ENCODE results near the gene SECISBP2.
A peak's percentile ranks its signal among the peaks of the same experiment; 100 is the strongest.
"Not testable (repeated sequence)": the region's sequence is repeated elsewhere in the genome, so short reads cannot be mapped to it uniquely, and the experiment has no call there.

Gene SECISBP2

DNA sequence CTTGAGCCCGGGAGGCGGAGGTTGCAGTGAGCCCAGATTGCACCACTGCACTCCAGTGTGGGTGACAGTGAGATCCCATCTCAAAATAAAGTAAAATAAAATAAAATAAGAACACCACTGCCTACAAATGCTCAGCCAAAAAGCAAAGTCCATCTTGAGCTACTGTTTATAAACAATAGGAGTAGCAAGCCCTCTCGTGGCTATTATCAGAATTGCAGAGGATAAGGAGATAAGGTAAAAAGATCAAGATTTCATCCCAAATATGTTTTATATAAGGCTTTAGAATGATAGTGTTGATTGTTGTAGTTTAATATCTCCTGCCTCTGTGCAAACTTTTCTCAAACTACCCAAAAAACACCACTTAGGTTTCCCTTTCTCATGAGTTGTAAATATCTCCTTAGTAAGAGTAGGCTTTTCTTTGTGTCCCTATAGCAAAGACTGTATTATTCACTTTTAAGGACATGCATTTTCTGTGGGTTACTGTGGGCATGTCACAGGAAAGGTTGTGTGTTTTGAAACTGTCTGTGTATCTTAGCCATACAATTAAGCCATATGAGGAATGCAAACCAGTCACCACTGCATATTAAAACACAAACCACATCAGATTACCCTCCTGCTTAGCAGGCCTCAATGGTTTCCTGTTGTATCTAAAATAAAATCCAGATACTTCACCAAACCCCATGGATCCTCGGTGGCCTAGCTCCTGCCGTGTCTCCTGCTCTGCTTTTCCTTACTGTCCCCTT, 39.1 kb upstream of the SECISBP2 start:
- H3K79me2 ChIP-seq (ENCODE audit: control insufficient read depth, insufficient read depth, low read length, poor library complexity): no peaks in the 10 kb centered on the region
- H3K9ac ChIP-seq (ENCODE audit: low read length): no peak overlapping the region

DNA sequence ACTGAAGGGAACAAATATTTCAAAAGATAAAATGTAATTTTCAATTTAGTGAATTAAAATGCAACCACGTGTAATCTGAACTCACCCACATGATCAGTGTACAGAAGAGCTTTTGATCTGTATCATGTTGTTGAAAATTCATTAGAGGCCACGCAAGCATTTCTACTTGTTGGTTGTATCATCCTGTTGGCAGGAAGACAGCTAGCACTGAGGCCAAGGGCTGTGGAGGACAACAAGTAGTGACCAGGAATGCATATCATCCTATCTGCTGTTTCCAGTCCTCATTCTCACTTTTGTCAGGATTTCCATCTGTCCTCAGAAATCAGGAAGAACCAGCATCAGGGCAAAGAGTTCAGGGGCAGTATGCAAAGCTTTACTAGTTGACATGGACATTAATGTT, 37.2 kb upstream of the SECISBP2 start:
- no peaks in the 10 kb centered on the region for H3K79me2 ChIP-seq (ENCODE audit: control insufficient read depth, insufficient read depth, low read length, poor library complexity)
- H3K4ac ChIP-seq (ENCODE audit: low read depth, low read length): no peak overlapping the region
- no peaks in the 10 kb centered on the region for H3K27me3 ChIP-seq (ENCODE audit: insufficient read depth, low read length)
- no CpG with 5 or more reads among the region's 2 CpGs for WGBS (ENCODE audit: extremely low coverage, insufficient coverage, insufficient read length)
- no peak overlapping the region for H2AFZ ChIP-seq (ENCODE audit: insufficient read depth, low read length, poor library complexity)
- no peak overlapping the region for H3K4me3 ChIP-seq (ENCODE audit: low read depth, low read length)
- H3K18ac ChIP-seq (ENCODE audit: low read length): no peak overlapping the region
- H2AK5ac ChIP-seq (ENCODE audit: low read length): no peak overlapping the region
- no peaks in the 10 kb centered on the region for H3K79me1 ChIP-seq (ENCODE audit: low read length)
- no peak overlapping the region for H4K91ac ChIP-seq (ENCODE audit: low read depth, low read length)
- H3K9ac ChIP-seq (ENCODE audit: low read length): no peak overlapping the region
- no peak overlapping the region for H3K23ac ChIP-seq (ENCODE audit: low read length)
- no peak overlapping the region for H4K12ac ChIP-seq (ENCODE audit: low read depth, low read length)
- H2BK12ac ChIP-seq (ENCODE audit: low read length): no peak overlapping the region
- H3K4me2 ChIP-seq (ENCODE audit: low read length): no peak overlapping the region
- H3K4me1 ChIP-seq (ENCODE audit: control insufficient read depth in 1 of 2, insufficient read depth in 2 of 2, low read length in 2 of 2): no peaks in the 10 kb centered on the region
- H2BK120ac ChIP-seq (ENCODE audit: insufficient read depth, low read length, poor library complexity): no peak overlapping the region
- H3K36me3 ChIP-seq (ENCODE audit: control insufficient read depth in 1 of 2, insufficient read depth in 2 of 2, low read length in 2 of 2): no peaks in the 10 kb centered on the region
- no peak overlapping the region for H3K14ac ChIP-seq (ENCODE audit: low read length)
- no peak overlapping the region for H3K27ac ChIP-seq (ENCODE audit: low read depth, low read length)
- H2BK5ac ChIP-seq (ENCODE audit: low read depth, low read length, poor library complexity): no peak overlapping the region
- H3K9me3 ChIP-seq (ENCODE audit: insufficient read depth, low read depth, low read length): peaks cover under 1% of the 10 kb centered on the region
- peak in 1 of 2 donors; percentile 3 for DNase-seq
- H4K8ac ChIP-seq (ENCODE audit: low read depth, low read length): no peak overlapping the region

More for the DNA sequence above, 39.1 kb upstream of the SECISBP2 start:
- Histone ChIP-seq H3K4me1 (ENCODE audit: control insufficient read depth in 1 of 2, insufficient read depth in 2 of 2, low read length in 2 of 2) (no peaks in the 10 kb centered on the region), H2BK120ac (ENCODE audit: insufficient read depth, low read length, poor library complexity) (no peak overlapping the region), H3K23ac (ENCODE audit: low read length) (no peak overlapping the region), H3K9me3 (ENCODE audit: insufficient read depth, low read depth, low read length) (peaks cover 7% of the 10 kb centered on the region), H2AFZ (ENCODE audit: insufficient read depth, low read length, poor library complexity) (no peak overlapping the region), H3K4ac (ENCODE audit: low read depth, low read length) (no peak overlapping the region), H3K27ac (ENCODE audit: low read depth, low read length) (no peak overlapping the region), H2AK5ac (ENCODE audit: low read length) (no peak overlapping the region), H4K12ac (ENCODE audit: low read depth, low read length) (no peak overlapping the region), H4K8ac (ENCODE audit: low read depth, low read length) (no peak overlapping the region), H2BK12ac (ENCODE audit: low read length) (no peak overlapping the region), H4K91ac (ENCODE audit: low read depth, low read length) (no peak overlapping the region), H3K4me3 (ENCODE audit: low read depth, low read length) (no peak overlapping the region), H3K36me3 (ENCODE audit: control insufficient read depth in 1 of 2, insufficient read depth in 2 of 2, low read length in 2 of 2) (no peaks in the 10 kb centered on the region), H3K79me1 (ENCODE audit: low read length) (no peaks in the 10 kb centered on the region), H2BK5ac (ENCODE audit: low read depth, low read length, poor library complexity) (no peak overlapping the region), H3K4me2 (ENCODE audit: low read length) (no peak overlapping the region), H3K14ac (ENCODE audit: low read length) (no peak overlapping the region), H3K18ac (ENCODE audit: low read length) (no peak overlapping the region), H3K27me3 (ENCODE audit: insufficient read depth, low read length) (no peaks in the 10 kb centered on the region)
- peak in 1 of 2 donors; percentile 85 for DNase-seq
- WGBS (ENCODE audit: extremely low coverage, insufficient coverage, insufficient read length): no CpG with 5 or more reads among the region's 5 CpGs

DNA sequence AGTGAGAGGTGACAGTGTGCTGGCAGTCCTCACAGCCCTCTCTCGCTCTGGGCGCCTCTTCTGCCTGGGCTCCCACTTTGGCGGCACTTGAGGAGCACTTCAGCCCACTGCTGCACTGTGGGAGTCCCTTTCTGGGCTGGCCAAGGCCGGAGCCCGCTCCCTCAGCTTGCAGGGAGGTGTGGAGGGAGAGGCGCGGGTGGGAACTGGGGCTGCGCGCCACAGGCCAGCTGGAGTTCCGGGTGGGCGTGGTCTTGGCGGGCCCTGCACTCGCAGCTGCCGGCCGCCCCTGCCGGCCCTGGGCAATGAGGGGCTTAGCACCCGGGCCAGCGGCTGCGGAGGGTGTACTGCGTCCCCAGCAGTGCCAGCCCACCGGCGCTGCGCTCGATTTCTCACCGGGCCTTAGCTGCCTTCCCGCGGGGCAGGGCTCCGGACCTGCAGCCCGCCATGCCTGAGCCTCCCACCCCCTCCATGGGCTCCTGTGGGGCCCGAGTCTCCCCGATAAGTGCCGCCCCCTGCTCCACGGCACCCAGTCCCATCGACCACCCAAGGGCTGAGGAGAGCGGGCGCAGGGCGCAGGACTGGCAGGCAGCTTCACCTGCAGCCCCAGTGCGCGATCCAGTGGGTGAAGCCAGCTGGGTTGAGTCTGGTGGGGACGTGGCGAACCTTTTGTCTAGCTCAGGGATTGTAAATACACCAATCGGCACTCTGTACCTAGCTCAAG, 35.9 kb upstream of the SECISBP2 start:
- not testable (repeated sequence) for H4K91ac ChIP-seq (ENCODE audit: low read depth, low read length); H3K79me2 ChIP-seq (ENCODE audit: control insufficient read depth, insufficient read depth, low read length, poor library complexity); H4K12ac ChIP-seq (ENCODE audit: low read depth, low read length); H3K27ac ChIP-seq (ENCODE audit: low read depth, low read length); H3K9ac ChIP-seq (ENCODE audit: low read length); H2AK5ac ChIP-seq (ENCODE audit: low read length); H3K4me2 ChIP-seq (ENCODE audit: low read length); H3K4ac ChIP-seq (ENCODE audit: low read depth, low read length); H3K27me3 ChIP-seq (ENCODE audit: insufficient read depth, low read length); H3K36me3 ChIP-seq (ENCODE audit: control insufficient read depth in 1 of 2, insufficient read depth in 2 of 2, low read length in 2 of 2); H2BK12ac ChIP-seq (ENCODE audit: low read length); H3K23ac ChIP-seq (ENCODE audit: low read length); H3K4me1 ChIP-seq (ENCODE audit: control insufficient read depth in 1 of 2, insufficient read depth in 2 of 2, low read length in 2 of 2); DNase-seq; H3K9me3 ChIP-seq (ENCODE audit: insufficient read depth, low read depth, low read length); H3K14ac ChIP-seq (ENCODE audit: low read length); H3K79me1 ChIP-seq (ENCODE audit: low read length); H2BK120ac ChIP-seq (ENCODE audit: insufficient read depth, low read length, poor library complexity); H3K18ac ChIP-seq (ENCODE audit: low read length); H3K4me3 ChIP-seq (ENCODE audit: low read depth, low read length); H4K8ac ChIP-seq (ENCODE audit: low read depth, low read length); H2BK5ac ChIP-seq (ENCODE audit: low read depth, low read length, poor library complexity); H2AFZ ChIP-seq (ENCODE audit: insufficient read depth, low read length, poor library complexity)
- WGBS (ENCODE audit: extremely low coverage, insufficient coverage, insufficient read length): no CpG with 5 or more reads among the region's 42 CpGs

DNA sequence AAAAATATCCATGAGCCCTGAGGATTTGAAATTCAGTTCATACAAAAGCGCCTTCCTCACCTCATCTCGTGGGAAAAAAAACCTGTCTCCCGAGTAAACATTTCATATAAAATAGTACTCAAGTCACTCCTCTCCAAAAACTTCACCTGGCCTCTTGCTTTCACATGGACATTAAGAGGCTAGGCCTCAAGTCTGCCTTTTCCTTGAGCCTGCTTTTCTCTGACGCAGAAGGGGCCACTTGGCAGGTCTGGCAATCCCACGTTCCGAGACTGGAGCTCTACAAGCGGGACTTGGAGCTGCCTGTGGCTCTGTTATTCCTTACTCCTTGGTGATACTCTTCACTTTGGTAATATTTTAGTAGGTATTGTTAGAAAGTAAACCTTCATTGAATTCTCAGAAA, 34.2 kb upstream of the SECISBP2 start:
- Histone ChIP-seq H3K27ac (ENCODE audit: low read depth, low read length) (no peak overlapping the region), H2BK120ac (ENCODE audit: insufficient read depth, low read length, poor library complexity) (no peak overlapping the region), H3K4ac (ENCODE audit: low read depth, low read length) (no peak overlapping the region), H3K4me3 (ENCODE audit: low read depth, low read length) (no peak overlapping the region), H4K12ac (ENCODE audit: low read depth, low read length) (no peak overlapping the region), H3K18ac (ENCODE audit: low read length) (no peak overlapping the region), H3K23ac (ENCODE audit: low read length) (no peak overlapping the region), H2BK5ac (ENCODE audit: low read depth, low read length, poor library complexity) (no peak overlapping the region), H2AK5ac (ENCODE audit: low read length) (no peak overlapping the region), H2AFZ (ENCODE audit: insufficient read depth, low read length, poor library complexity) (no peak overlapping the region), H3K27me3 (ENCODE audit: insufficient read depth, low read length) (no peaks in the 10 kb centered on the region), H3K4me2 (ENCODE audit: low read length) (no peak overlapping the region), H3K79me1 (ENCODE audit: low read length) (no peaks in the 10 kb centered on the region), H4K8ac (ENCODE audit: low read depth, low read length) (no peak overlapping the region), H4K91ac (ENCODE audit: low read depth, low read length) (no peak overlapping the region), H3K36me3 (ENCODE audit: control insufficient read depth in 1 of 2, insufficient read depth in 2 of 2, low read length in 2 of 2) (no peaks in the 10 kb centered on the region), H3K9ac (ENCODE audit: low read length) (no peak overlapping the region), H3K14ac (ENCODE audit: low read length) (no peak overlapping the region), H3K4me1 (ENCODE audit: control insufficient read depth in 1 of 2, insufficient read depth in 2 of 2, low read length in 2 of 2) (no peaks in the 10 kb centered on the region), H3K79me2 (ENCODE audit: control insufficient read depth, insufficient read depth, low read length, poor library complexity) (no peaks in the 10 kb centered on the region), H3K9me3 (ENCODE audit: insufficient read depth, low read depth, low read length) (no peaks in the 10 kb centered on the region), H2BK12ac (ENCODE audit: low read length) (no peak overlapping the region)
- no CpG with 5 or more reads among the region's 7 CpGs for whole genome bisulfite sequencing (ENCODE audit: extremely low coverage, insufficient coverage, insufficient read length)
- no peak for DNase-seq
